ENCODE data around the gene VSTM1.

GRCh38 chr19:54026656-54027055, 37.0 kb downstream of the VSTM1 start:
- TF ChIP-seq CTCF (IDR thresholded peaks at IDR 0.05) (no peak), EZH2 (IDR thresholded peaks at IDR 0.05) (no peak)
